NCI-H2081 treated with DMSO at 0.1 percent for 48 hours (cell line): ENCODE data around the gene MGAT5B.

Experiments used
- DNase-seq: peaks from one replicate; lab custom pipeline; 2025; lab: John Stamatoyannopoulos, UW

Gene MGAT5B

GRCh38 chr17:76905036-76905435 is 36.8 kb downstream of the MGAT5B start:
- no peak for DNase-seq

DNA sequence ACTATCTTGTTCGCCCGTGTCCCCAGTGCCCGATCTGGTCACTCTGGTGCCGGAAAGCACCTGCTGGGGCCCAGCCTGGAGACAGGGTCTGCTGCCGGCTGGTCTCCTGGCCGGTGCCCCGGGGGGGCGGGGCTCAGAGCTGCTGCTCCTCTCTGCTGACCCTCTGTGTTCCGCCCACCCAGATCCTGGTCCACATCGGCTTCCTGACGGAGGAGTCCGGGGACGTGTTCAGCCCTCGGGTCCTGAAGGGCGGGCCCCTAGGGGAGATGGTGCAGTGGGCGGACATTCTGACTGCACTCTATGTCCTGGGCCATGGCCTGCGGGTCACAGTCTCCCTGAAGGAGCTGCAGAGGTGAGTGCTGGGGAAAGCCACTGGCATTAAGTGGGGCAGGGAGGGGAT is 37.6 kb downstream of the MGAT5B start:
- DNase-seq = no peak

- DNase-seq = no peak
Measured at GRCh38 chr17:76906463-76906862, 38.3 kb downstream of the MGAT5B start.

- DNase-seq = no peak
Measured at GRCh38 chr17:76907352-76907751, 39.1 kb downstream of the MGAT5B start.

- DNase-seq = no peak
Measured at GRCh38 chr17:76909971-76910760, 42.0 kb downstream of the MGAT5B start.

DNA sequence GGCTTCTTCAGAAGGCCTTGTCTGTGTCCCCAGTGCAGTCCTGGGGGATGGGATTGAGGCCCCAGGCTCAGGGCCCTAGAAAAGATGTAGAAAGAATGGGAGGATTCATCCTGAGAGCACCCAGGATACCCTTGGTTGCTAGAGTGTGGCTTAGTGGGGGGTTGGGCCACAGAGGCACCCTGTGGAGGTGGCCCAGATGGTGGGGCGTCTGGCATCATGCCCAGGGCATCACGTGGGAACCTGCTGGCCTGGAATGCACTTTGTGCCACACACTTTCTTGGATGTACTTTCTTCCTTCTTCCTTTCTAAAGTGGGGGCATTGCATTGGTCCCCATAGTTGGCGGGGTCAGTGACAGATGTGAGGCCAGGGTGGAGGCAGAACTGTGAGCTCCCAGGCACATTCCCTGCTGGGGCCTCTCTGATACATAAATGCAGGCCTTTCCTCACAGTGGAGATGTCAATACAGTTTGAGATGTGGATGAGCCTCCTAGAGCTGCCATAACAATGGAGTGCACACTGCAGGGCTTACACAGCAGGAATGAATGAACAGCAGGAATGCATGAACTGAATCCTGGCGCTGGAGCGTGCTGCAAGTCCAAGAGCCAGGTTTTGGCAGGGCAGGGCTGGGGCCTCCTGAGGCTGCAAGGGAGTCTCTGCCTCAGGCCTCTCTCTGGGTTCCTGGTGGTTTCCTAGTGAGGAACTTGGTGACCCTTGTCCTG is 43.3 kb downstream of the MGAT5B start:
- DNase-seq = no peak

DNA sequence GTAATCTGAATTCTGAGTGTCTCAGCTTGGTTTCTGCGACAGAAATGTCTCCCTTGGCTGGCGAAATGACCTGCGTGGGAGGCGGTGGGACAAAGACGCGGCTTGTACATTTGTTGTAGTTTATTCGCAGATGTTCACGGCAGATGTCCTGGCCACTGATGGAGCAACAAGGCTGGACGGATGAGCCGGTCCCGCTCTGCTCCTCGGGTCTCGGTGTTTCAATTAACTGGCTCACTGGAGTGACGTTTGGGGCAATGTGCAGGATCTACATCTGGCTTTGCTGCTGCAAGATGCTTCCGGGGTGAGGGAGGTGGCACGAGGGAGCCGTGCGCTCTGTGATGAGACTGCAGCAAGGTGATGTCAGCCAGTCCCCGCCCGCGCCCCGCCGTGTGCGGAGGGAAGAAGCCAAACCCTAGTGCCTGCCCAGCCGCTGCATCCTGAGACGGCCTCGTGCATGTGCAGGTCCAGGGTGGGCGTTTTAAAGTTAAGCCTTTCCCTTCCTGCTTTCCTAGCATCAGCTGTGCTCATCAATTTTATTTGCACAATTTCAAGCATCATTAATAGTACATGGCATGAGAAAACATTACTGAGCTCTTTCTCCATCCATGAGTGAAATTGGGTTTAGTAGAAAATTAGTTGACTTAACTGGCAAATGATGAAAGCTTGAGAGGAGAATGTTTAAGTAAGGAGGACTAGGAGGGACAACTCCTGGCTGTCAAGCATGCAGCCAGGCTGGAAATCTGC is 44.4 kb downstream of the MGAT5B start:
- no peak for DNase-seq

GRCh38 chr17:76914937-76915336 is 46.7 kb downstream of the MGAT5B start:
- DNase-seq = no peak

GRCh38 chr17:76915840-76916510 is 47.8 kb downstream of the MGAT5B start:
- DNase-seq = no peak

- no peak for DNase-seq
Measured at GRCh38 chr17:76917829-76918228, 49.6 kb downstream of the MGAT5B start.

DNA sequence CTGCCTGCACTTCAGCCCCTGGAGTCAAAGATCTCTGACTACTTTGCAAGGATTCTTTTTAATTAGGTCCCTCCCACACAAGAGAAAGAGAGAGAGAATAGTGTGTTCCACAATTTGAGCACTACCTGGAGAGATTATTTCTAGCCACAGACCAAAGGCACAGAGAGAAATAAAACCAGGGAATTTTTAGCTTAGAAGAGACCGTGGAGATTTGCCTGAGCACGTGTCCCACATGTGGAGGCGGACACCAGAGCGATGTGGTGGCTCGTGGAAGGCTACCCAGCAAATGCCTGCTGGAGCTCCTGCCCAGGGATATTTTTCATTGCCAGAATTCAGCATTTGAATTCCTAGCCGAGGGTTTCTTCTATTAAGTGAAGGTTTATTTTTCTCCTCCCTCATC is 50.6 kb downstream of the MGAT5B start:
- DNase-seq = no peak

DNA sequence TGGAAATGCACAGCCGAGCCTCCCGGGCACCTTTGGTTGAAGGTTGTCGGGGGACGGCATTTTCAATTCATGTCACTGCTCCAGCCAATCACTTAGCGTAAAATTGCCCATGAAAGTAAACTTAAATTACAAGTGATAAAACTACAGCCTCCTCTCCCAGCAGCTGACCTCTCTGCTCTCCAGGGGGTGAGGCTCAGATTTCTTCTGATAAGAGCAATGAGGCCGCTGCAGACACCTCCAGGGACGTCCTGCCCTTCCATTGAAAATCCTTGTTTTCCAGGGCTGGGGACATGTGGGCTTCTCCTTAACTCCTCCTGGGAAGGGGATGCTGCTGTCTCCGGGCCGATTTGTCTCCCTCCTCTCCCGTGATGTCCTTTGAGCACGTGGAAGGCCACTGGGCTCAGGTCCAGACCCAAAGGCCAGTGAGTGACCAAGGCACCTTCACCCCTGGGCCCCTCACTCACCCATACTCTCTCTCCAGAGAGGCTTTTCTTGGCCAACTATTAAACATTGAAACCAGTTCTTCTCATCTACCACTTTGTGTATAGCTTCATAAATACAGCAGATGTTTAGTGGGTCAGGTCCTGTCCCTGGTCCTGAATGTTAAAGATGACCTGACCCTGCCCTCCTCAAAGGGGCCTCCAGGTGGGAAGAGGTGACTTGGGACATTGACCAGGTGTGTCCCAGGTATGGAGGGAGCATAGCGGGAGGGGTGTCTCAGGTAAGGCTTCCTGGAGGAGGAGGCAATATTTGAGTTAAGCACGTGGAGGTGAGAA is 52.3 kb downstream of the MGAT5B start:
- no peak for DNase-seq

DNA sequence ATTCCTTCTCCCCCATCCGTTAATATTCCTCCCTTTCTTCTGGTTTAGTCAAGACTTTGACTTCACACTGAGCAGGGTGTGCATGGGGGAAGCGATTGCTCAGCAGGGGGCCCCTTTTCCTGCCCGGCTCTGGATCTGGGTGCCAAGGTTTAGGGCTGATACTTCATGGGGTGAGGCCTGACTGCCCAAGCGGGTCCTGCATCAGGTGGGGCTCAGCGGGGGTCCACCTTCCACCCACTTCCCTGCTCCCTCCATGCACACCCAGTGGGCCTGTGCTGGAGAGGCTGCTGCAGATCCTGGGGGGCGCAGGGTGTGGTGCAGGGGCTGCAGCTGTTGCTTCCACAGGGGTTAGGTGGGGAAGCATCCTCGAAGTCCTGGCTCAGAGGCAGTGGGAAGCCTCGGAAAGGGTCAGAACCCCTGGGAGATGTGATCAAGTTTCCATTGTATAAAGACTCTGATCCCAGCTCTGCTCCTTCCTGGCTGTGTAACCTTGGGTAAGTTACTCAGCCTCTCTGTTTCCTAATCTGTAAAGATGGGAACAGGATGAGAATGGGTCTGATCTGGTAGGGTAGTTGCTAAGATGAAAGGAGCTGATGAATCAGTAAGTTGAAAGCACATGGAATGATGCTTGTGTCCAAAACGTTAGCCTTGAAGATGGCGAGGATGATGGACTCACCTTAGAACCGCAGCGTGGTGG is 53.3 kb downstream of the MGAT5B start:
- DNase-seq = no peak

DNA sequence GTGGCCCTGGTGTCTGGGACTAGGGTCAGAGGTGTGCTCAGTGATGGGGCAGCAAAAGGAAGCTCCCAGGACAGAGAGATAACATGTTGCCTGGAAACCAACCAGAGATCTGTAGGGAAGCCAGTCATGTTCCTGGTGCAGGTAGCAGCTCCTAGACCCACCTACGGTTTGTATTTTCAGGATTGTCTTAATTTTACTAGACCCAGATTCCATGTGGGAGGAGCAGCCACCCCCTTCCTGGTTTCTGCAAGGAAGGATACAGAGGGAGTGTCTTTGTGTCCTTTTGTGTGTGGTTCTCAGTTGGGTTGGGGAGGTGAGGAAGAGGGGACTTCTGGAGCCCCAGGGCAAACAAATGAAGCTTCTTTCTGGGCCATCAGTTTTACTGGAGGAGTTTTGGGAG is 53.9 kb downstream of the MGAT5B start:
- no peak for DNase-seq

- DNase-seq = no peak
Measured at GRCh38 chr17:76922967-76923366, 54.8 kb downstream of the MGAT5B start.

- DNase-seq = no peak
Measured at GRCh38 chr17:76923491-76923890, 55.3 kb downstream of the MGAT5B start.

DNA sequence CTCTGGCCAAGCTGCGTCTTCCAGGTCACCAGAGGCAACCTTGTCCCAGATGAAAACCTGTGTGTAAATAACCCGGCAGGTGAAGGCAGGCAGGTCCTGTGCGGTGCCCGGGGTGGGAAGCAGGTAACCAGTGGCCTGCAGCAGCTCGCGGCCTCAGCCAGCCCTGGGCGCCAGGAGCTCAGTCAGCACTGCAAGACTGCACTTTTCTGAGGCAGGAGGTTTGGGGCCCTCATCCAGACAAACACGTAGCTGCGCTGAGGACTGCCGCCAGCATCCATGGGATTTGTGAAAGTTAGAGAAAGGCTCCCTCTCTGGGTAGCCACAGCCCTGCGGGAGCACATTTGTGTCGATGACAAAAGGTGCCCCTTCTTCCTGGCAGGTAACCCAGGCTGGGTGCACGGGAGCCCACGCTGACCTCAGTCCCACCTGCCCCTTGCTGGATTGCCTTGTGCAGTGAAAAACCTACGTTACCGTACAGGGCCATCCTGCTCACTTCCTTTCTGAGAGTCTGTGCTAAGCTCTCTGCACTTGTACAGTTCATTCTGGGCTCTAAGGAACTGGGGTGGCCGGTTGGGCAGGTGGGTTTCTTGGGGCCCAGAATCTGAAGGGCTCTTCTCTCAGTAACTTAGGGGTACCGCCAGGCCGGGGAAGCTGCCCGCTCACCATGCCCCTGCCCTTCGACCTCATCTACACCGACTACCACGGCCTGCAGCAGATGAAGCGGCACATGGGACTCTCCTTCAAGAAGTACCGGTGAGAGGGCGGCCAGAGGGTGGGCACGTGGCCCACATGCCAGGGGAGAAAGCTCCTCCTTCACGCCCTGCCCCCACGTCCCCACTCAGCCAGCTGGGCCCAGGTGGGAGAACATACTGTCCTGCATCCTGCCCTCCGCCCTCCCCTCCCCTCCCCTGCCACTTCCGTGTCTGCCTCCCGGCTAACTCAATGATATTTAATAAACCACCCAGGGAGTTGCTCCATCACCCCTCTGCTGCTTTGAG is 56.4 kb downstream of the MGAT5B start:
- no peak for DNase-seq

DNA sequence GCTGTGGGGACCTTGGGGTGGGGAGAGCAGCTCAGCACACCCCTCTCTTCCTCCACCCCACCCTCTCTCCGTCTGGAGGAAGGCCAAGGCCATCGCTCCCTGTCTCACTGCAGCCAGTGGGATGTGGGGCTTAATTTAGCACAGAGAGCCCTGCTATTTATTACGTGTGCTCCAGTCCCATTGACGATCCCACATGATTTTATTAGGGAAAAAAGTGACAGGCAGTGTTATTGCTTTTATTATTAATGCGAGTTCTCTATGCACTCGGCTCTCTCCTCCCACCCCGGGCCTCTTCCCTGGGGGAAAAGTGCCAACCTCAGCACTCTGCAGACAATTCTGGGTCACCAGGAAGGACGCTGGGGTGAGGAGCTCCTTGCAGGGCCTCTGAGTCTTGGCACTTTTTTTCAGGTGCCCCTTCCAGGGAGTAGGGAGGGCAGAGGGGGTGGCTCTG is 57.3 kb downstream of the MGAT5B start:
- DNase-seq = no peak

- DNase-seq = no peak
Measured at GRCh38 chr17:76926237-76926866, 58.1 kb downstream of the MGAT5B start.
